NT2/D1 (cell line): ENCODE results near the gene DCANP1.

Experiments
- SUZ12 ChIP-seq: IDR thresholded peaks from 2 replicates; pipeline ENCODE4 v1.6.1; 2011; ENCODE audit not compliant: insufficient read length, insufficient read depth; ENCODE audit errors: extremely low read depth
- YY1 ChIP-seq: IDR thresholded peaks from 2 replicates; pipeline ENCODE4 v1.6.1; 2011; ENCODE audit not compliant: insufficient read length, insufficient read depth
- ZNF274 ChIP-seq: IDR thresholded peaks from 2 replicates; pipeline ENCODE4 v1.6.1; 2011; ENCODE audit warnings: mild to moderate bottlenecking, low read depth, low read length

DNA sequence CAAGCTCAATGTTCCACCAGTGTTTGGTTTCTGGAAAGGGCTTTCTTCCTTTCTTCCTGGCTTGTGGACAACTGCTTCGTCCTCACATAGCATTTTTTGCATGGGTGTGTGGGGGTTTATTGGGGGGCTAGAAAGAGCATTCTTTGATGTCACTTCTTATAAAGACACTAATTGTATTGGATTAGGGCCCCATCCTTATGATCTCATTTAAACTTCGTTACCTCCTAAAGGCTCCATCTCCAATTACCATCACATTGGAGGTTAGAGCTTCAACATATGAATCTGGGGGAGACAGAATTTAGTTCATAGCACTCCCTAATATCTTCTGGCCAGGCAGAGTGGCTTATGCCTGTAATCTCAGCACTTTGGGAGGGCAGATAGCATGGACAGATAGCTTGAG, 42.1 kb downstream of the DCANP1 start:
- no peak for TF ChIP-seq ZNF274
- TF ChIP-seq YY1: no peak
- no peak for TF ChIP-seq SUZ12
